HCT116 (cell line): ENCODE measurements around the gene EBLN2. TPM values are rescaled to one million over a fixed set of nuclear protein-coding genes. Genes with fewer than 3 reads are reported as not detected.

ENCODE experiments used
- ATAC-seq: fragments of 200-7000 bp; cut with Tn5 transposase; 2 replicates; pipeline ENCODE4 v1.9.1; 2020; ENCODE audit warnings: mild to moderate bottlenecking, moderate library complexity
- BruUV-seq: library from RNA; stranded (reverse); fragments of 400-500 nt; replicated peaks from 2 replicates; lab custom pipeline; 2021; lab: Mats Ljungman, UMichigan
- CTCF ChIA-PET: fragments of 300-600 bp; sonication (Branson Sonifier 250); formaldehyde crosslinking; loops from one replicate; lab custom pipeline; 2021; ENCODE audit warnings: antibody characterized with exemption; lab: Charles Lee
- POLR2A ChIA-PET: fragments of 300-600, 350-600 bp; sonication (Branson Sonifier 250); formaldehyde crosslinking; loops from one replicate; lab custom pipeline; 2021; ENCODE audit warnings: antibody characterized with exemption; lab: Charles Lee
- RAD21 ChIA-PET, 2 experiments: fragments of 300-600 bp; sonication (Branson Sonifier 250); formaldehyde crosslinking; loops; one replicate each; lab custom pipeline; 2023; ENCODE audit warnings: low total read pairs in 2 of 2; ENCODE audit not compliant: uncharacterized antibody in 2 of 2, unreplicated experiment in 2 of 2, low non-redundant PET in 1 of 2; lab: Charles Lee
- DNase-seq: peaks from one replicate; pipeline ENCODE4 v3.0.0-alpha.2; 2010; ENCODE audit warnings: low read depth, low spot score
- H2AFZ ChIP-seq: fragments of 200-600 bp; shearing (Covaris generic), sonication (generic); 2 replicates; pipeline ENCODE4 v1.6.1; 2017; ENCODE audit warnings: low read depth, mixed run types, mixed read lengths, antibody characterized with exemption, low read length; ENCODE audit not compliant: poor library complexity, severe bottlenecking
- H3K27ac ChIP-seq: 2 replicates; pipeline ENCODE4 v1.5.1; 2012; ENCODE audit warnings: low read depth, low read length
- H3K27me3 ChIP-seq: fragments of 200-600 bp; sonication (generic); 2 replicates; pipeline ENCODE4 v1.6.1; 2016; ENCODE audit warnings: mixed run types, low read length, mixed read lengths; ENCODE audit not compliant: insufficient read depth
- H3K36me3 ChIP-seq, 2 experiments: fragments of 200-500 bp in 1 of 2; fragments of 200-600 bp in 1 of 2; sonication (Bioruptor generic) in 1 of 2; sonication (generic) in 1 of 2; 2 replicates each; pipeline versions ENCODE4 v1.5.1 to v1.6.1; 2014 to 2016; ENCODE audit warnings: low read length in 2 of 2, inconsistent platforms in 1 of 2, mixed read lengths in 1 of 2, mixed run types in 1 of 2; ENCODE audit not compliant: insufficient read depth in 2 of 2, control insufficient read depth in 1 of 2
- H3K4me1 ChIP-seq, 2 experiments: fragments of 200-600 bp in 1 of 2; sonication (generic) in 1 of 2; 2 replicates each; pipeline versions ENCODE4 v1.5.1 to v1.6.1; 2012 to 2017; ENCODE audit warnings: low read length in 2 of 2, inconsistent platforms in 1 of 2, mild to moderate bottlenecking in 1 of 2, mixed read lengths in 1 of 2, mixed run types in 1 of 2, moderate library complexity in 1 of 2; ENCODE audit not compliant: insufficient read depth in 2 of 2, control insufficient read depth in 1 of 2
- H3K4me2 ChIP-seq: fragments of 200-600 bp; sonication (generic); 2 replicates; pipeline ENCODE4 v1.6.1; 2017; ENCODE audit warnings: mixed run types, low read length, mixed read lengths
- H3K4me3 ChIP-seq, 2 experiments: fragments of 200-600 bp in 1 of 2; sonication (generic) in 1 of 2; replicated peaks in 1 of 2; 2 replicates each; pipeline ENCODE4 v1.5.1; 2011 to 2016; ENCODE audit warnings: low read length in 2 of 2, control low read depth in 1 of 2, low read depth in 1 of 2, mild to moderate bottlenecking in 1 of 2, mixed read lengths in 1 of 2, mixed run types in 1 of 2
- H3K79me2 ChIP-seq: fragments of 200-600 bp; sonication (generic); 2 replicates; pipeline ENCODE4 v1.6.1; 2017; ENCODE audit warnings: mild to moderate bottlenecking, mixed run types, low read length, moderate library complexity, mixed read lengths; ENCODE audit not compliant: insufficient read depth
- H3K9ac ChIP-seq: fragments of 200-600 bp; sonication (generic); 2 replicates; pipeline ENCODE4 v1.6.1; 2016; ENCODE audit warnings: low read length, mixed read lengths
- H3K9me2 ChIP-seq: fragments of 200-600 bp; sonication (generic), shearing (Covaris generic); 2 replicates; pipeline ENCODE4 v1.6.1; 2017; ENCODE audit warnings: mixed run types, mild to moderate bottlenecking, moderate library complexity; ENCODE audit not compliant: insufficient read depth
- H3K9me3 ChIP-seq, 2 experiments: fragments of 200-500 bp in 1 of 2; fragments of 200-600 bp in 1 of 2; sonication (Bioruptor generic) in 1 of 2; sonication (generic) in 1 of 2; 2 replicates each; pipeline ENCODE4 v1.6.1; 2014 to 2017; ENCODE audit warnings: low read length in 2 of 2, mixed read lengths in 2 of 2, inconsistent platforms in 1 of 2, low read depth in 1 of 2, mild to moderate bottlenecking in 1 of 2, mixed run types in 1 of 2, moderate library complexity in 1 of 2; ENCODE audit not compliant: control insufficient read depth in 1 of 2, insufficient read depth in 1 of 2
- H4K20me1 ChIP-seq: fragments of 200-600 bp; sonication (generic), shearing (Covaris generic); 2 replicates; pipeline ENCODE4 v1.6.1; 2017; ENCODE audit warnings: mixed run types, mild to moderate bottlenecking, moderate library complexity; ENCODE audit not compliant: insufficient read depth
- ATF3 ChIP-seq: IDR thresholded peaks from 2 replicates; pipeline ENCODE4 v1.6.1; 2012
- CBX3 ChIP-seq: IDR thresholded peaks from 2 replicates; pipeline ENCODE4 v1.6.1; 2012; ENCODE audit warnings: low read depth
- ELF1 ChIP-seq: IDR thresholded peaks from 2 replicates; pipeline ENCODE4 v1.6.1; 2012; ENCODE audit warnings: low read depth, borderline replicate concordance
- EZH2 ChIP-seq: fragments of 200-600 bp; sonication (generic); IDR thresholded peaks from 2 replicates; pipeline ENCODE4 v1.6.1; 2017; ENCODE audit warnings: antibody characterized with exemption, mixed run types
- FOSL1 ChIP-seq: IDR thresholded peaks from 2 replicates; pipeline ENCODE4 v1.6.1; 2012; ENCODE audit warnings: low read depth
- JUND ChIP-seq: IDR thresholded peaks from 2 replicates; pipeline ENCODE4 v1.6.1; 2012
- MAX ChIP-seq: IDR thresholded peaks from 2 replicates; pipeline ENCODE4 v1.6.1; 2012
- POLR2A ChIP-seq: IDR thresholded peaks from 2 replicates; pipeline ENCODE4 v1.7.0; 2011; ENCODE audit warnings: borderline replicate concordance; ENCODE audit not compliant: insufficient read depth, insufficient read length; ENCODE audit errors: extremely low read depth
- POLR2AphosphoS5 ChIP-seq: IDR thresholded peaks from 2 replicates; pipeline ENCODE4 v1.6.1; 2011; ENCODE audit warnings: mild to moderate bottlenecking, low read depth, low read length, moderate library complexity
- RAD21 ChIP-seq: IDR thresholded peaks from 2 replicates; pipeline ENCODE4 v1.6.1; 2012; ENCODE audit warnings: low read depth, mild to moderate bottlenecking
- SIN3A ChIP-seq: IDR thresholded peaks from 2 replicates; pipeline ENCODE4 v1.6.1; 2012; ENCODE audit warnings: low read depth
- SP1 ChIP-seq: IDR thresholded peaks from 2 replicates; pipeline ENCODE4 v1.6.1; 2012; ENCODE audit warnings: low read depth
- SRF ChIP-seq: IDR thresholded peaks from 2 replicates; pipeline ENCODE4 v1.6.1; 2012; ENCODE audit warnings: low read depth
- TCF7L2 ChIP-seq: IDR thresholded peaks from 2 replicates; pipeline ENCODE4 v1.7.0; 2011; ENCODE audit warnings: borderline replicate concordance, inconsistent platforms; ENCODE audit not compliant: insufficient read depth, insufficient read length; ENCODE audit errors: extremely low read depth
- YY1 ChIP-seq: IDR thresholded peaks from 2 replicates; pipeline ENCODE4 v1.6.1; 2011; ENCODE audit warnings: low read length, low read depth, moderate library complexity, mild to moderate bottlenecking; ENCODE audit not compliant: insufficient replicate concordance; ENCODE audit errors: extremely low read depth
- ZBTB33 ChIP-seq: IDR thresholded peaks from 2 replicates; pipeline ENCODE4 v1.6.1; 2011; ENCODE audit warnings: mild to moderate bottlenecking, low read length, moderate library complexity; ENCODE audit not compliant: insufficient replicate concordance; ENCODE audit errors: extremely low read depth
- ZFX ChIP-seq: fragments of 450-650 bp; IDR thresholded peaks from 2 replicates; pipeline ENCODE4 v1.6.1; 2017
- ZNF274 ChIP-seq: fragments of 200-500 bp; sonication (Bioruptor generic); IDR thresholded peaks from 2 replicates; pipeline ENCODE4 v1.6.1; 2014; ENCODE audit warnings: mild to moderate bottlenecking, low read depth, low read length, inconsistent platforms
- intact Hi-C: fragments of 100-400 bp; cut with micrococcal nuclease; formaldehyde crosslinking; loops from 2 replicates; pipeline ENCODE4 v1.10.0; 2022
- total RNA-seq: library from RNA; stranded (reverse); gene quantifications from one replicate; pipeline ENCODE4 v1.2.1, GENCODE V29; 2021; ENCODE audit not compliant: unreplicated experiment

Gene EBLN2
- total RNA-seq, 1 experiment from 2014 or later: 5.1 TPM

DNA sequence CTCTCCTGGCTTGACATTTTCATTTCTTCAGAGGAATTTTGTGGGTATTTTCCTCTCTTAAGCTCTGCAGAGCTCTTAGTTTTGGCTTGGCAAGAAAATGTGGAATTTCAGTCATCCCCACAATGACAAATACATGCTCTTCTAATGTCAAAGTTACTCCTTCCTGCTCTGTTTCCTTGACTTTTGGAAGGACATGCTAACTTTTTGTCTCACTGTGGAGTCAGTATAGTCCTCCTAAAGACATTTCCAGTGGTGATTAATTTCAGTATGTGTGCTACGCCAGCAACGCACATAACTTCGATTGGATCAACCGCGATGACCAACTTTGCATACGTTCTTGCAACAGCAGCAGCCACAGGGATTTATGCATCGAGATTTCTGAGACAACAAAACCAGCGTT lies 13.3 kb downstream of the EBLN2 start:
- CTCF ChIA-PET: no interaction called here
- Histone ChIP-seq H3K9ac (no peak overlapping the region), H3K9me3 (no peaks in the 10 kb centered on the region), H3K79me2 (no peaks in the 10 kb centered on the region), H3K4me1 (no peaks in the 10 kb centered on the region), H4K20me1 (no peaks in the 10 kb centered on the region), H3K4me3 (no peak overlapping the region), H3K27me3 (no peaks in the 10 kb centered on the region), H3K36me3 (no peaks in the 10 kb centered on the region), H3K27ac (no peak overlapping the region), H3K9me2 (no peaks in the 10 kb centered on the region), H3K4me2 (no peak overlapping the region), H2AFZ (no peak overlapping the region)
- DNase-seq: no peak
- no peak for TF ChIP-seq ELF1
- no peak for TF ChIP-seq ZNF274
- no peak for TF ChIP-seq SIN3A
- TF ChIP-seq ATF3: no peak
- no peak for TF ChIP-seq SRF
- TF ChIP-seq RAD21: no peak
- no peak for TF ChIP-seq ZFX
- no peak for TF ChIP-seq EZH2
- TF ChIP-seq CBX3: no peak
- no peak for TF ChIP-seq ZBTB33
- TF ChIP-seq JUND: no peak
- TF ChIP-seq MAX: no peak
- no peak for TF ChIP-seq POLR2AphosphoS5
- no peak for TF ChIP-seq YY1
- TF ChIP-seq FOSL1: no peak
- TF ChIP-seq POLR2A: no peak
- no peak for TF ChIP-seq SP1
- no peak for TF ChIP-seq TCF7L2
- no TSS peak for BruUV-seq
- ATAC-seq: no peak
- RAD21 ChIA-PET: no interaction called here
- intact Hi-C loops: no loop called here
- POLR2A ChIA-PET: no interaction called here
